ENCODE measurements around the gene ADPRS.

ADPRS gene

DNA sequence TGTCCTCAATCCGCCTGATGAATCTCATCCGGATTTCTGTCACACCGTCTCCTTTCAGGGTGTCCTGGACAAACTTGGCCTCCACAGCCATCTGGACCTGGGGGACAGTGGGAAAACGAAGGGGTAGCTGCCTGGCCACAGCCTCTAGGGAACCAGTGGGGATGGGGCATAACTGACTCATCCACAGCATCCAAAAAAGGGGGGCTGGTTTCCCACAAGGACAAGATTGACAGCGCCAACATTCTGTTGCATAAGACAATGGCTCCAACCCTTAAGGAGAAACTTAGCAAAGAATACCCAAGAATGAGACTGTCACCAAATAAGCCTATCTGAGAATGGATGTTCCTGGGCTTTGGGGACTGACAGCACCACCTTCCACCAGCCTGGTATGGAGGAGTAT lies 48.5 kb downstream of the ADPRS start:
- H3K4me3 ChIP-seq (ENCODE audit: low read length), result no peak overlapping the region
- no peaks in the 10 kb centered on the region for H3K27me3 ChIP-seq (replicated peaks; ENCODE audit: control insufficient read depth, insufficient read depth, low read length)
- no peak for DNase-seq (ENCODE audit: low read depth)
- H3K4me1 ChIP-seq (ENCODE audit: control insufficient read depth, insufficient read depth, low read length), result peaks cover 54% of the 10 kb centered on the region
- H3K9ac ChIP-seq (ENCODE audit: low read length), result peak overlapping the region; percentile 58
- no peaks in the 10 kb centered on the region for H3K9me3 ChIP-seq (ENCODE audit: control insufficient read depth, low read length)
- peaks cover 27% of the 10 kb centered on the region for H3K36me3 ChIP-seq (ENCODE audit: control insufficient read depth, insufficient read depth, low read length, severe bottlenecking)

DNA sequence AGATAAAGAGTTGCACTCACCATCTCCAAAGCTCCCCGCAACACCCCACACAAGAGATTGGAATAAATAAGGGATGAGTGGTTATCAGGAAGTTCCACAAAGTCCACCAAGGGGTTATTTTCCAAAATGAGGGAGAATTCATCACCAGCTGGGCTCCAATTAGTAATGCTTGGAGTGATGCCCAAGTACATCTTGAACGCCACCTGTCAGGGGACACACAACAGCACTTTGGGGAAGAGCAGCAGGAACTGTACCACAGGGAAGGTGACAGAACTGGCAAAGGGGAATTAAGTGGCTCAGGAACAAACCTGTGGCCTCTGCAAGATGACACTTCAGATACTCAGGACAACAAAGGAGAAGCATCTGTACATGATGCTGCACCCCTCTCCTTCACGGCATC lies 49.1 kb downstream of the ADPRS start:
- H3K36me3 ChIP-seq (ENCODE audit: control insufficient read depth, insufficient read depth, low read length, severe bottlenecking), result peaks cover 27% of the 10 kb centered on the region
- no peaks in the 10 kb centered on the region for H3K27me3 ChIP-seq (replicated peaks; ENCODE audit: control insufficient read depth, insufficient read depth, low read length)
- no peaks in the 10 kb centered on the region for H3K9me3 ChIP-seq (ENCODE audit: control insufficient read depth, low read length)
- no peak overlapping the region for H3K9ac ChIP-seq (ENCODE audit: low read length)
- DNase-seq (ENCODE audit: low read depth), result no peak
- no peak overlapping the region for H3K4me3 ChIP-seq (ENCODE audit: low read length)
- H3K4me1 ChIP-seq (ENCODE audit: control insufficient read depth, insufficient read depth, low read length), result peaks cover 54% of the 10 kb centered on the region

DNA sequence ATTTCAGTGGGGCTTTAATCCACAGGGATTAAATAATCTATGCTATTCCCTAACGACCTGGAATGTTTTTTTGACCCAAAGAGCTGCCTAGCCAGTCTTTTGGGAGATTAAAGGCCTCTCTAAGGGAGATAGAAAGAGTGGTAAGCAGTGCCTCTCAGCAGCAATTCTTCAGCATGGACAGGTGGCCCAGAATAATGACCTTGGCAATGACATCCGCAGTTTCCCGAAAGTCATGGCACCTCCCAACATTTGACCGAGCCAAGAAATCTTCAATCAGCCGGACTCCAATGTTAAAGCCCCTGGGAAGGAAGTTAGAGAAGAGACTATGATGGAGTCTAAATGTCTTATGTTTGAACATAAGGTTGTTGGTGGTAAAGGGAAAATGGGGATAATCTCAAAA lies 50.8 kb downstream of the ADPRS start:
- Histone ChIP-seq H3K9me3 (ENCODE audit: control insufficient read depth, low read length) (no peaks in the 10 kb centered on the region), H3K27me3 (replicated peaks; ENCODE audit: control insufficient read depth, insufficient read depth, low read length) (no peaks in the 10 kb centered on the region), H3K4me1 (ENCODE audit: control insufficient read depth, insufficient read depth, low read length) (peaks cover 40% of the 10 kb centered on the region), H3K9ac (ENCODE audit: low read length) (no peak overlapping the region), H3K36me3 (ENCODE audit: control insufficient read depth, insufficient read depth, low read length, severe bottlenecking) (peaks cover 30% of the 10 kb centered on the region), H3K4me3 (ENCODE audit: low read length) (no peak overlapping the region)
- no peak for DNase-seq (ENCODE audit: low read depth)

DNA sequence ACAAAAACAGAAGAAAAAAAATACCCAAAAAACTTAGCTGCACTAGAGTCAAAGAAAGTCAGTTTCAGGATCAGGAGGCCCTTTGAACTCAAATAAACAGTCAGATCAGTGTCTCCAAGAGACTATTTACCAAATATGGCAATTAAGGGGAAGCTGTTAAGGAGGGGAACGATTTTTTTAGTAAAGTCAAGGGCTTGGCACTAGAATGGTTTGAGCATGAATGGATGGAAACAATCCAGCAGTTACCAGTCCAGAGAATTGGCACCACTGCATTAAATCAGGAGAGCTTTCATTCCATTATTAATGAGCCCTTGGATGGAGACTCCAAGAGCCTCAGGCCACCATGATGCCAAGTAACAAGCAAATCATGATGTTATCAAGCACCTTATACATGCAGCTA lies 53.4 kb downstream of the ADPRS start:
- Histone ChIP-seq H3K4me1 (ENCODE audit: control insufficient read depth, insufficient read depth, low read length) (peaks cover 14% of the 10 kb centered on the region), H3K4me3 (ENCODE audit: low read length) (no peak overlapping the region), H3K27me3 (replicated peaks; ENCODE audit: control insufficient read depth, insufficient read depth, low read length) (no peaks in the 10 kb centered on the region), H3K9ac (ENCODE audit: low read length) (no peak overlapping the region), H3K9me3 (ENCODE audit: control insufficient read depth, low read length) (no peaks in the 10 kb centered on the region), H3K36me3 (ENCODE audit: control insufficient read depth, insufficient read depth, low read length, severe bottlenecking) (peaks cover 26% of the 10 kb centered on the region)
- no peak for DNase-seq (ENCODE audit: low read depth)

DNA sequence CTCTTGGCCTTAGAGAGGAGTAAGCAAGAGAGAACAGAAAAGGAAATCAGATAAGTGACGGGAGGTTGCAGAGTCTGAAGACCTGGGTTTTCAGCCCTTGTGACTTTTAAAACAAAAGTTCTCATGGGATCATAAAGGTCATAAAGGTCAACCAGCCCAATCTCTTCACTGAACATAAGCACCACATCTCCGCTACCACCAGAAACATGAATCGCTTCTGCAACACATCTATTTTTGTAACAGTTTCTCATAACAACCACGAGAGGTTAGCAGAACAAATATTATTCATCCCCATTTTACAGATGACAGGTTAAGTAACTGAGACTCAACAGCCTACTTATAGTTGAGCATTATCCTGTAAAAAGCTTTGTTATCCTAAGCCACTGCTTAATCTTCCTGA lies 54.7 kb downstream of the ADPRS start:
- H3K9me3 ChIP-seq (ENCODE audit: control insufficient read depth, low read length), result no peaks in the 10 kb centered on the region
- no peak overlapping the region for H3K4me3 ChIP-seq (ENCODE audit: low read length)
- H3K4me1 ChIP-seq (ENCODE audit: control insufficient read depth, insufficient read depth, low read length), result peaks cover 14% of the 10 kb centered on the region
- H3K9ac ChIP-seq (ENCODE audit: low read length), result no peak overlapping the region
- DNase-seq (ENCODE audit: low read depth), result no peak
- no peaks in the 10 kb centered on the region for H3K27me3 ChIP-seq (replicated peaks; ENCODE audit: control insufficient read depth, insufficient read depth, low read length)
- H3K36me3 ChIP-seq (ENCODE audit: control insufficient read depth, insufficient read depth, low read length, severe bottlenecking), result peaks cover 12% of the 10 kb centered on the region
